ENCODE results near the gene HBA1. TPM values are rescaled to one million over a fixed set of nuclear protein-coding genes. Genes with fewer than 3 reads are reported as not detected.
A peak's percentile ranks its signal among the peaks of the same experiment; 100 is the strongest.
"Not testable (repeated sequence)": the region's sequence is repeated elsewhere in the genome, so short reads cannot be mapped to it uniquely, and the experiment has no call there.

The HBA1 gene
- total RNA-seq, 1 experiment from 2014 or later: not detected

- in situ Hi-C loops (cut with HindIII; ENCODE audit: low pct_unique_long_range_greater_than_20kb, low sequenced_read_pairs); DNase-seq (ENCODE audit: low read depth, low spot score): not testable (repeated sequence)
Observed at GRCh38 chr16:170088-170507, 6.4 kb upstream of the HBA1 start.

- in situ Hi-C loops (cut with HindIII; ENCODE audit: low pct_unique_long_range_greater_than_20kb, low sequenced_read_pairs): no loop called here
Observed at GRCh38 chr16:170788-171187, 5.7 kb upstream of the HBA1 start.

GRCh38 chr16:172374-172941 is 4.0 kb upstream of the HBA1 start, which contains the start of gene HBA2:
TSS of gene HBA2 (plus strand) at chr16:172876. CDS start at chr16:172913, 37 bp downstream.
- DNase-seq (ENCODE audit: low read depth, low spot score); in situ Hi-C loops (cut with HindIII; ENCODE audit: low pct_unique_long_range_greater_than_20kb, low sequenced_read_pairs): not testable (repeated sequence)

More at GRCh38 chr16:170788-171187, 5.7 kb upstream of the HBA1 start:
- DNase-seq (ENCODE audit: low read depth, low spot score): no peak

DNA sequence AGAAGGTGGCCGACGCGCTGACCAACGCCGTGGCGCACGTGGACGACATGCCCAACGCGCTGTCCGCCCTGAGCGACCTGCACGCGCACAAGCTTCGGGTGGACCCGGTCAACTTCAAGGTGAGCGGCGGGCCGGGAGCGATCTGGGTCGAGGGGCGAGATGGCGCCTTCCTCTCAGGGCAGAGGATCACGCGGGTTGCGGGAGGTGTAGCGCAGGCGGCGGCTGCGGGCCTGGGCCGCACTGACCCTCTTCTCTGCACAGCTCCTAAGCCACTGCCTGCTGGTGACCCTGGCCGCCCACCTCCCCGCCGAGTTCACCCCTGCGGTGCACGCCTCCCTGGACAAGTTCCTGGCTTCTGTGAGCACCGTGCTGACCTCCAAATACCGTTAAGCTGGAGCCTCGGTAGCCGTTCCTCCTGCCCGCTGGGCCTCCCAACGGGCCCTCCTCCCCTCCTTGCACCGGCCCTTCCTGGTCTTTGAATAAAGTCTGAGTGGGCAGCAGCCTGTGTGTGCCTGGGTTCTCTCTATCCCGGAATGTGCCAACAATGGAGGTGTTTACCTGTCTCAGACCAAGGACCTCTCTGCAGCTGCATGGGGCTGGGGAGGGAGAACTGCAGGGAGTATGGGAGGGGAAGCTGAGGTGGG is 3.1 kb upstream of the HBA1 start:
- DNase-seq (ENCODE audit: low read depth, low spot score); in situ Hi-C loops (cut with HindIII; ENCODE audit: low pct_unique_long_range_greater_than_20kb, low sequenced_read_pairs): not testable (repeated sequence)

DNA sequence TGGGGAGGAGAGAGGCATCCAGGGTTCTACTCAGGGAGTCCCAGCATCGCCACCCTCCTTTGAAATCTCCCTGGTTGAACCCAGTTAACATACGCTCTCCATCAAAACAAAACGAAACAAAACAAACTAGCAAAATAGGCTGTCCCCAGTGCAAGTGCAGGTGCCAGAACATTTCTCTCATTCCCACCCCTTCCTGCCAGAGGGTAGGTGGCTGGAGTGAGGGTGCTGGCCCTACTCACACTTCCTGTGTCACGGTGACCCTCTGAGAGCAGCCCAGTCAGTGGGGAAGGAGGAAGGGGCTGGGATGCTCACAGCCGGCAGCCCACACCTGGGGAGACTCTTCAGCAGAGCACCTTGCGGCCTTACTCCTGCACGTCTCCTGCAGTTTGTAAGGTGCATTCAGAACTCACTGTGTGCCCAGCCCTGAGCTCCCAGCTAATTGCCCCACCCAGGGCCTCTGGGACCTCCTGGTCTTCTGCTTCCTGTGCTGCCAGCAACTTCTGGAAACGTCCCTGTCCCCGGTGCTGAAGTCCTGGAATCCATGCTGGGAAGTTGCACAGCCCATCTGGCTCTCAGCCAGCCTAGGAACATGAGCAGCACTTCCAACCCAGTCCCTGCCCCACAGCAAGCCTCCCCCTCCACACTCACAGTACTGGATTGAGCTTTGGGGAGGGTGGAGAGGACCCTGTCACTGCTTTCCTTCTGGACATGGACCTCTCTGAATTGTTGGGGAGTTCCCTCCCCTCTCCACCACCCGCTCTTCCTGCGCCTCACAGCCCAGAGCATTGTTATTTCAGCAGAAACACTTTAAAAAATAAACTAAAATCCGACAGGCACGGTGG is 2.3 kb upstream of the HBA1 start:
- DNase-seq (ENCODE audit: low read depth, low spot score); in situ Hi-C loops (cut with HindIII; ENCODE audit: low pct_unique_long_range_greater_than_20kb, low sequenced_read_pairs): not testable (repeated sequence)

DNA sequence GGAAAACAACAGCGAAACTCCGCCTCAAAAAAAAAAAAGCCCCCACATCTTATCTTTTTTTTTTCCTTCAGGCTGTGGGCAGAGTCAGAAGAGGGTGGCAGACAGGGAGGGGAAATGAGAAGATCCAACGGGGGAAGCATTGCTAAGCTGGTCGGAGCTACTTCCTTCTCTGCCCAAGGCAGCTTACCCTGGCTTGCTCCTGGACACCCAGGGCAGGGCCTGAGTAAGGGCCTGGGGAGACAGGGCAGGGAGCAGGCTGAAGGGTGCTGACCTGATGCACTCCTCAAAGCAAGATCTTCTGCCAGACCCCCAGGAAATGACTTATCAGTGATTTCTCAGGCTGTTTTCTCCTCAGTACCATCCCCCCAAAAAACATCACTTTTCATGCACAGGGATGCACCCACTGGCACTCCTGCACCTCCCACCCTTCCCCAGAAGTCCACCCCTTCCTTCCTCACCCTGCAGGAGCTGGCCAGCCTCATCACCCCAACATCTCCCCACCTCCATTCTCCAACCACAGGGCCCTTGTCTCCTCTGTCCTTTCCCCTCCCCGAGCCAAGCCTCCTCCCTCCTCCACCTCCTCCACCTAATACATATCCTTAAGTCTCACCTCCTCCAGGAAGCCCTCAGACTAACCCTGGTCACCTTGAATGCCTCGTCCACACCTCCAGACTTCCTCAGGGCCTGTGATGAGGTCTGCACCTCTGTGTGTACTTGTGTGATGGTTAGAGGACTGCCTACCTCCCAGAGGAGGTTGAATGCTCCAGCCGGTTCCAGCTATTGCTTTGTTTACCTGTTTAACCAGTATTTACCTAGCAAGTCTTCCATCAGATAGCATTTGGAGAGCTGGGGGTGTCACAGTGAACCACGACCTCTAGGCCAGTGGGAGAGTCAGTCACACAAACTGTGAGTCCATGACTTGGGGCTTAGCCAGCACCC is 1.2 kb upstream of the HBA1 start:
- DNase-seq (ENCODE audit: low read depth, low spot score): no peak
- in situ Hi-C loops (cut with HindIII; ENCODE audit: low pct_unique_long_range_greater_than_20kb, low sequenced_read_pairs): no loop called here

DNA sequence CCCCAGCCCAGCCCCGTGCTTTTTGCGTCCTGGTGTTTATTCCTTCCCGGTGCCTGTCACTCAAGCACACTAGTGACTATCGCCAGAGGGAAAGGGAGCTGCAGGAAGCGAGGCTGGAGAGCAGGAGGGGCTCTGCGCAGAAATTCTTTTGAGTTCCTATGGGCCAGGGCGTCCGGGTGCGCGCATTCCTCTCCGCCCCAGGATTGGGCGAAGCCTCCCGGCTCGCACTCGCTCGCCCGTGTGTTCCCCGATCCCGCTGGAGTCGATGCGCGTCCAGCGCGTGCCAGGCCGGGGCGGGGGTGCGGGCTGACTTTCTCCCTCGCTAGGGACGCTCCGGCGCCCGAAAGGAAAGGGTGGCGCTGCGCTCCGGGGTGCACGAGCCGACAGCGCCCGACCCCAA is 474 bp upstream of the HBA1 start:
- in situ Hi-C loops (cut with HindIII; ENCODE audit: low pct_unique_long_range_greater_than_20kb, low sequenced_read_pairs); DNase-seq (ENCODE audit: low read depth, low spot score): not testable (repeated sequence)

- in situ Hi-C loops (cut with HindIII; ENCODE audit: low pct_unique_long_range_greater_than_20kb, low sequenced_read_pairs): no loop called here
- DNase-seq (ENCODE audit: low read depth, low spot score): no peak
Observed at GRCh38 chr16:177394-177822, 928 bp downstream of the HBA1 start.

DNA sequence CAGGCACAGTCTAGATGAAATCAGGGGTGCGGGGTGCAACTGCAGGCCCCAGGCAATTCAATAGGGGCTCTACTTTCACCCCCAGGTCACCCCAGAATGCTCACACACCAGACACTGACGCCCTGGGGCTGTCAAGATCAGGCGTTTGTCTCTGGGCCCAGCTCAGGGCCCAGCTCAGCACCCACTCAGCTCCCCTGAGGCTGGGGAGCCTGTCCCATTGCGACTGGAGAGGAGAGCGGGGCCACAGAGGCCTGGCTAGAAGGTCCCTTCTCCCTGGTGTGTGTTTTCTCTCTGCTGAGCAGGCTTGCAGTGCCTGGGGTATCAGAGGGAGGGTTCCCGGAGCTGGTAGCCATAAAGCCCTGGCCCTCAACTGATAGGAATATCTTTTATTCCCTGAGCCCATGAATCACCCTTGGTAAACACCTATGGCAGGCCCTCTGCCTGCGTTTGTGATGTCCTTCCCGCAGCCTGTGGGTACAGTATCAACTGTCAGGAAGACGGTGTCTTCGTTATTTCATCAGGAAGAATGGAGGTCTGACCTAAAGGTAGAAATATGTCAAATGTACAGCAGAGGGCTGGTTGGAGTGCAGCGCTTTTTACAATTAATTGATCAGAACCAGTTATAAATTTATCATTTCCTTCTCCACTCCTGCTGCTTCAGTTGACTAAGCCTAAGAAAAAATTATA is 1.6 kb downstream of the HBA1 start:
- in situ Hi-C loops (cut with HindIII; ENCODE audit: low pct_unique_long_range_greater_than_20kb, low sequenced_read_pairs): no loop called here
- DNase-seq (ENCODE audit: low read depth, low spot score): no peak

- no peak for DNase-seq (ENCODE audit: low read depth, low spot score)
- in situ Hi-C loops (cut with HindIII; ENCODE audit: low pct_unique_long_range_greater_than_20kb, low sequenced_read_pairs): no loop called here
Observed at GRCh38 chr16:178668-179015, 2.2 kb downstream of the HBA1 start.

- in situ Hi-C loops (cut with HindIII; ENCODE audit: low pct_unique_long_range_greater_than_20kb, low sequenced_read_pairs): no loop called here
- no peak for DNase-seq (ENCODE audit: low read depth, low spot score)
Observed at GRCh38 chr16:179211-180092, 3.0 kb downstream of the HBA1 start.

- DNase-seq (ENCODE audit: low read depth, low spot score): peak; percentile 35
- in situ Hi-C loops (cut with HindIII; ENCODE audit: low pct_unique_long_range_greater_than_20kb, low sequenced_read_pairs): no loop called here
Observed at GRCh38 chr16:180101-180675, 3.7 kb downstream of the HBA1 start, which contains the start of gene HBQ1. TSS of gene HBQ1 (plus strand) at chr16:180459. CDS start at chr16:180487, 28 bp downstream.

DNA sequence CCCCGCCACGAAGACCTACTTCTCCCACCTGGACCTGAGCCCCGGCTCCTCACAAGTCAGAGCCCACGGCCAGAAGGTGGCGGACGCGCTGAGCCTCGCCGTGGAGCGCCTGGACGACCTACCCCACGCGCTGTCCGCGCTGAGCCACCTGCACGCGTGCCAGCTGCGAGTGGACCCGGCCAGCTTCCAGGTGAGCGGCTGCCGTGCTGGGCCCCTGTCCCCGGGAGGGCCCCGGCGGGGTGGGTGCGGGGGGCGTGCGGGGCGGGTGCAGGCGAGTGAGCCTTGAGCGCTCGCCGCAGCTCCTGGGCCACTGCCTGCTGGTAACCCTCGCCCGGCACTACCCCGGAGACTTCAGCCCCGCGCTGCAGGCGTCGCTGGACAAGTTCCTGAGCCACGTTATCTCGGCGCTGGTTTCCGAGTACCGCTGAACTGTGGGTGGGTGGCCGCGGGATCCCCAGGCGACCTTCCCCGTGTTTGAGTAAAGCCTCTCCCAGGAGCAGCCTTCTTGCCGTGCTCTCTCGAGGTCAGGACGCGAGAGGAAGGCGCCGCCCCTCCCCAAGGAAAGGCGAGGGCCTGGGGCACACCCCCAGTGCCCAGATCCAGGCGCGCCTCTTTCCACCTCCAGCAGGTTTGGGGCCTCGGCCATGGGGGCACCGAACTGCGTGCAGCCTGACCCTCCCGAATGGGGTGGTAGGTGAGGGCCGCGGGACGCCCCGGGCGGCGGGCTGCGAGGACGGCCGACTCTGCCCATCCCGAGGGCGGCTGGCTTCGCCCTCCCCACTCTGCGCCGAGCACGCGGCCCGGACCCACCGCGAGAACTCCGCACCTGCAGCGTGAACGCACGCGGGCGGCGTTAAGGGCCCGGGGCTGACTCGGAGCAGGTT is 4.4 kb downstream of the HBA1 start:
- in situ Hi-C loops (cut with HindIII; ENCODE audit: low pct_unique_long_range_greater_than_20kb, low sequenced_read_pairs): no loop called here
- peak; percentile 63 for DNase-seq (ENCODE audit: low read depth, low spot score)

DNA sequence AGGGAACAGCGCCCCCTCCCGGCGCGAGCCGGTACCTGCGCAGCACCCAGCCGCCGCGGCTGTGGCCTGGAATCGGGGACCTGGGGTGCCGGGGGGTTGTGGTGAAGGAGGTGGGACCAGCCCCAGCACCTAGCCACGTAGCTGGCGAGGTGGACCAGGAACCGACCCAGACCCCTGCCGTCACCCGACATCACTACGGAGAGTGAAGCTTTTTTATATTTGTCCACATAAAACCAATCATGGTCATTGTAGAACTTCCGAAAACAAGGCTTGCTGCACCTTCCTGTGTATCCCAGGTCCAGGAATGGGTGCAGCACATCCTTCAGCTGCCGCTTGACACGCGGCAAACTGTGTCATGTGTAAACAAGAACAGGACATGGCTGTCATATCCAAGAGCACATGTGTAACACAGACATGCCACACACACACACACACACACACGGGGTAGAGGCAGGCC is 5.1 kb downstream of the HBA1 start:
- in situ Hi-C loops (cut with HindIII; ENCODE audit: low pct_unique_long_range_greater_than_20kb, low sequenced_read_pairs): no loop called here
- DNase-seq (ENCODE audit: low read depth, low spot score): no peak

- in situ Hi-C loops (cut with HindIII; ENCODE audit: low pct_unique_long_range_greater_than_20kb, low sequenced_read_pairs): no loop called here
- DNase-seq (ENCODE audit: low read depth, low spot score): no peak
Observed at GRCh38 chr16:183005-183404, 6.5 kb downstream of the HBA1 start.
